Neural cell (in vitro differentiated cells): ENCODE results near the gene CHRM3. TPM values are rescaled to one million over a fixed set of nuclear protein-coding genes. Genes with fewer than 3 reads are reported as not detected.

Experiments used
- H2AFZ ChIP-seq: fragments of 200-600, 300-800 bp; sonication (generic), shearing (Covaris generic); 2 replicates; pipeline ENCODE4 v1.6.0; 2014; ENCODE audit warnings: low read depth, mild to moderate bottlenecking, antibody characterized with exemption, low read length, moderate library complexity
- H3F3A ChIP-seq: fragments of 200-600 bp; shearing (Covaris generic); 2 replicates; pipeline ENCODE4 v1.6.1; 2016; ENCODE audit warnings: mild to moderate bottlenecking, moderate library complexity, mixed read lengths, antibody characterized with exemption, low read length; ENCODE audit not compliant: insufficient read depth, poor library complexity, severe bottlenecking
- H3K27ac ChIP-seq: fragments of 200-600, 300-800 bp; sonication (generic), shearing (Covaris generic); 2 replicates; pipeline ENCODE4 v1.5.1; 2014; ENCODE audit warnings: mild to moderate bottlenecking, low read length, moderate library complexity
- H3K27me3 ChIP-seq: fragments of 300-800, 200-600 bp; sonication (generic), shearing (Covaris generic); 2 replicates; pipeline ENCODE4 v1.6.0; 2014; ENCODE audit warnings: mild to moderate bottlenecking, low read depth, low read length, moderate library complexity; ENCODE audit not compliant: insufficient read depth
- H3K36me3 ChIP-seq: fragments of 300-800, 200-600 bp; sonication (generic), shearing (Covaris generic); 2 replicates; pipeline ENCODE4 v1.5.1; 2014; ENCODE audit warnings: mild to moderate bottlenecking, antibody characterized with exemption, low read length, moderate library complexity; ENCODE audit not compliant: insufficient read depth
- H3K4me2 ChIP-seq: fragments of 300-800, 200-600 bp; sonication (generic), shearing (Covaris generic); 2 replicates; pipeline ENCODE4 v1.6.0; 2014; ENCODE audit warnings: mild to moderate bottlenecking, low read length
- H3K4me3 ChIP-seq: fragments of 300-800, 200-600 bp; sonication (generic), shearing (Covaris generic); 2 replicates; pipeline ENCODE4 v1.5.1; 2014; ENCODE audit warnings: mild to moderate bottlenecking, low read length, moderate library complexity
- H3K79me2 ChIP-seq: fragments of 200-600 bp; shearing (Covaris generic); replicated peaks from 2 replicates; pipeline ENCODE4 v1.6.0; 2014; ENCODE audit warnings: mild to moderate bottlenecking, low read length, moderate library complexity; ENCODE audit not compliant: insufficient read depth
- H3K9ac ChIP-seq: fragments of 300-800, 200-600 bp; sonication (generic), shearing (Covaris generic); 2 replicates; pipeline ENCODE4 v1.6.1; 2016; ENCODE audit warnings: mild to moderate bottlenecking, low read length, mixed read lengths
- H3K9me2 ChIP-seq: fragments of 200-600 bp; shearing (Covaris generic); 2 replicates; pipeline ENCODE4 v1.6.1; 2016; ENCODE audit warnings: mild to moderate bottlenecking, low read length, mixed read lengths; ENCODE audit not compliant: insufficient read depth
- H3K9me3 ChIP-seq: fragments of 200-600, 300-800 bp; sonication (generic), shearing (Covaris generic); 2 replicates; pipeline ENCODE4 v1.6.1; 2016; ENCODE audit warnings: mild to moderate bottlenecking, mixed run types, low read length, moderate library complexity, mixed read lengths
- H4K20me1 ChIP-seq: fragments of 200-600 bp; shearing (Covaris generic); 2 replicates; pipeline ENCODE4 v1.6.1; 2016; ENCODE audit warnings: mild to moderate bottlenecking, mixed run types; ENCODE audit not compliant: insufficient read depth
- CTCF ChIP-seq: fragments of 450-650 bp; IDR thresholded peaks from 2 replicates; pipeline ENCODE4 v1.5.1; 2014; ENCODE audit warnings: antibody characterized with exemption, mild to moderate bottlenecking, moderate library complexity; ENCODE audit not compliant: poor library complexity, severe bottlenecking
- EP300 ChIP-seq: fragments of 450-650 bp; conservative IDR thresholded peaks from 2 replicates; pipeline ENCODE4 v1.6.1; 2014; ENCODE audit warnings: antibody characterized with exemption, mild to moderate bottlenecking, moderate library complexity; ENCODE audit not compliant: poor library complexity, severe bottlenecking
- EZH2 ChIP-seq: fragments of 200-600, 300-800 bp; shearing (Covaris generic), sonication (generic); IDR thresholded peaks from 2 replicates; pipeline ENCODE4 v1.6.1; 2014; ENCODE audit warnings: antibody characterized with exemption, low read length, borderline replicate concordance, mild to moderate bottlenecking; ENCODE audit not compliant: insufficient read depth, poor library complexity, severe bottlenecking
- MXI1 ChIP-seq: fragments of 450-650 bp; conservative IDR thresholded peaks from 2 replicates; pipeline ENCODE4 v1.6.1; 2014; ENCODE audit warnings: antibody characterized with exemption, mild to moderate bottlenecking; ENCODE audit not compliant: poor library complexity, severe bottlenecking
- POLR2AphosphoS5 ChIP-seq: IDR thresholded peaks from 2 replicates; pipeline ENCODE4 v1.6.1; 2012
- RAD21 ChIP-seq: fragments of 450-650 bp; conservative IDR thresholded peaks from 2 replicates; pipeline ENCODE4 v1.6.1; 2014; ENCODE audit warnings: antibody characterized with exemption, mild to moderate bottlenecking, moderate library complexity
- REST ChIP-seq: IDR thresholded peaks from 2 replicates; pipeline ENCODE4 v1.6.1; 2012; ENCODE audit warnings: borderline replicate concordance
- SMC3 ChIP-seq: fragments of 450-650 bp; conservative IDR thresholded peaks from 2 replicates; pipeline ENCODE4 v1.6.1; 2014; ENCODE audit warnings: antibody characterized with exemption, mild to moderate bottlenecking, moderate library complexity; ENCODE audit not compliant: poor library complexity
- TAF1 ChIP-seq: IDR thresholded peaks from 2 replicates; pipeline ENCODE4 v1.6.1; 2012; ENCODE audit warnings: low read depth
- polyA plus RNA-seq: library from polyadenylated mRNA; depleted of rRNA; stranded (reverse); fragments of >200 nt; gene quantifications from 2 replicates; pipeline ENCODE4 v1.2.3, GENCODE V29; 2014

CHRM3 gene
- polyA plus RNA-seq, 1 donor from 2014 or later, result 0.16 TPM

GRCh38 chr1:239434181-239434580 is 47.8 kb downstream of the CHRM3 start:
- Histone ChIP-seq H3K27ac (no peak overlapping the region), H3K4me2 (no peak overlapping the region), H3K79me2 (no peaks in the 10 kb centered on the region), H4K20me1 (no peaks in the 10 kb centered on the region), H2AFZ (no peak overlapping the region), H3K27me3 (no peaks in the 10 kb centered on the region), H3K9me2 (no peaks in the 10 kb centered on the region), H3K36me3 (no peaks in the 10 kb centered on the region), H3K9me3 (no peaks in the 10 kb centered on the region), H3K4me3 (no peak overlapping the region), H3F3A (no peaks in the 10 kb centered on the region), H3K9ac (no peak overlapping the region)
- TF ChIP-seq EP300, result no peak
- TF ChIP-seq TAF1, result no peak
- TF ChIP-seq REST, result no peak
- no peak for TF ChIP-seq RAD21
- TF ChIP-seq EZH2, result no peak
- TF ChIP-seq MXI1, result no peak
- no peak for TF ChIP-seq CTCF
- TF ChIP-seq SMC3, result no peak
- TF ChIP-seq POLR2AphosphoS5, result no peak
